Measurements from ENCODE around the gene OXLD1.
"Not testable (repeated sequence)": the region's sequence is repeated elsewhere in the genome, so short reads cannot be mapped to it uniquely, and the experiment has no call there.

The OXLD1 gene

DNA sequence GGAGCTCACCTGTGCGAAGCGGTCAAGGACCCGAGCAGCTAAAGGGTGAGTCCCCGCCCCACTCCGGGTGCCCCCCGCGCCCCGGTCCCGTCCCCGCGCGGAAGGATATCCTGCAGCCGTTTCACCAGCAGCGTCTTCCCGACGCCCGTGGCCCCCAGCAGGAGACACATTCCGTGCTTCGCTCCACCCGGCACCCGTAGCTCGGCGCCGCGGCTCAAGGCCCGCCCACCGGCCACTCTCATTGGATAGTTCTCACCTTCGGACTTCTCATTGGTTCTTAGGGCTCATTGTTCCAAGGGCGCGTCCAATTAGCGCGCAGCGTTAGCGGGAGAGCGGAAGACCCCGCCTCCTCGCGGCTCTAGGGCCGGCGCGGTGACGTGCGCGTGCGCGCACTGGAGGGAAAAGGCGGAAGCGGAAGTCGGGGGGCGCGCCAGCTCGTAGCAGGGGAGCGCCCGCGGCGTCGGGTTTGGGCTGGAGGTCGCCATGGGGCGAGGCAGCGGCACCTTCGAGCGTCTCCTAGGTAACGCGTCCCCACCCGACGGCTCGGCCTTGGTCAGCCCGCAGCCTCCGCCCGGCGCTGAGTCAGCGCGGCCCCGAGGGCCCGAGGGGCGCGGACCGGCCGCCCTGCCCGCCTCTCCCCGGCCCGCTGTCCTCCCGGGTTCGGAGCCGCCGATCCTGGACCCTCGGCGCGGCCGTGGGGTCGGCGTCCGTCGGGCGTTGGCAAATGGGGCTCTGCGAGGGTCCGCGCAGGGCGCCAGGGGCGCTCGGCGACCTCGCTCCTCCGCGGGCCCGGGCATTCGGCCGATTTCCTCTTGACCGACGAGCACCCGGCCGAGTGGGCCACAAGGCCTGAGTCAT is 17.4 kb upstream of the OXLD1 start, which contains the start of the genes ARL16 and HGS:
Gene ARL16, minus strand, starts transcription at position 214 of the 858 bp plus-strand sequence. Its CDS starts 44 bp downstream, at position 170.
Gene HGS, plus strand, starts transcription at position 428 of the 858 bp plus-strand sequence. Its CDS starts 56 bp downstream, at position 484.
- peak; percentile 95 for DNase-seq (ENCODE audit: extremely low read depth in 1 of 2, low read depth in 1 of 2)

DNA sequence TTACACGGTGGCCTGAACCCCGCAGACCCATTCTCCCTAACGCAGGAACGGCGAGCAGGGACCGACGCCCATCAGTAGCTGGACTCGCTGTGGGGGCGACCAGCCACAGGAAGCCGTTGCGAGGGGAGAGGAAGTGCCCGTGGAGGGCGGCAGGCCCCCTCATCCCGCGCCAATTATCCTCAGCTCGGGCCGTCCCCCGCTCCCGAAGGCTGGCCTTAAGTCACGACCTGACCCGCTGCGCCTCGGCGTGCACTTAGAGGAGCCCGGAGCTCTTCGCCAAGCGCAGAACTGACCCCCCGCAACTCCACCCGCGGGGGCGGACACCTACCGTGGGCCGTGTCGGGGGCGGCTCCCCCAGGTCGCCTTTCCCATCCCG is 16.8 kb upstream of the OXLD1 start:
- DNase-seq (ENCODE audit: extremely low read depth in 1 of 2, low read depth in 1 of 2) = no peak

DNA sequence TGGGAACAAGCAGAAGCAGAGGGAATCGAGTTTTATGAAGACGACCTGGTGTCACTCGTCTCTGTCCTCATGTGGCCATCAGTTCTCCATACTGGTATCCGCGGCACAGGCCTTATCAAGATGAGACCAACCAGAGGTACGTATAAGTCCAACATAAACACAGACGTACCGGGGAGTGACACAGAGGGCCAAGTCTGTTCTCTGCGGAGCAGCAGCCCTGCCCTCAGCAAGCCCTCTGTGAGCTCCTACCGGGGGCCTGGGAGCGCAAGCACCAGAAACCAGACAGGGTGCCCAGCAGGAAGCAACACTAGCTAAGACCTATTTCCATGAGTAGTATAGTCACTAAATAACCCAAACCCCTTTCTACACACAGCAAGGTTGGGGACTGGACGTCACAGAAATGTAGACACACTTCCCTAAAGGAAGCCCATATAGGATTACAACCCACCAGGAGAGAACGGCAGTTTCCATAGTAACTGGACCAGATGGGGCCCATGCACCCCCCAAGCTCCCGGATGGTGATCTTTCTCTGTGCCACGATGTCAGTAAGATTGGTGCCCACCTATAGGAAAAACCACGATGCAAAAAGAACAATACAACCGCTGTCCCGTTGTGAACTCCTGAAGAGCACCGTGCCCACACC is 16.3 kb upstream of the OXLD1 start:
- no peak for DNase-seq (ENCODE audit: extremely low read depth in 1 of 2, low read depth in 1 of 2)

DNA sequence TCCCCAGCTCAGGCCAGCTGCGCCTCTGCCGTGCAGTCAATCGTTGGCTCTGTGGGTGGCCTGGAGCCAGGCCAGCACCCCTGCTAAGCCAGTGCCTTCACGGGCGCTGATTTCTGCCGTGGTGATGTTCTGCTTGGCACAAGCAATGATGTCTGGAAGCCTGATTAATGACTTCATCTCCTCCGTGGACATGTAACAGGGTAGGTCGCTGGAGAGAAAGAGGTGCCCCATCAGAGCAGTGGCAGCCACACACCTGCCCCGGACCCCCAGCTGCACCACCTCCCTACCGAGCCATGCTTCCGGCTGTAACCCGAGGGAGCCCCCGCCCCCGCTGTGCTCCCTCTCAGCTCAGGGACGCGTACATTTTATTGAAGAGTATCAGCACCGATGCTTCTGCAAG is 15.3 kb upstream of the OXLD1 start:
- no peak for DNase-seq (ENCODE audit: extremely low read depth in 1 of 2, low read depth in 1 of 2)

DNA sequence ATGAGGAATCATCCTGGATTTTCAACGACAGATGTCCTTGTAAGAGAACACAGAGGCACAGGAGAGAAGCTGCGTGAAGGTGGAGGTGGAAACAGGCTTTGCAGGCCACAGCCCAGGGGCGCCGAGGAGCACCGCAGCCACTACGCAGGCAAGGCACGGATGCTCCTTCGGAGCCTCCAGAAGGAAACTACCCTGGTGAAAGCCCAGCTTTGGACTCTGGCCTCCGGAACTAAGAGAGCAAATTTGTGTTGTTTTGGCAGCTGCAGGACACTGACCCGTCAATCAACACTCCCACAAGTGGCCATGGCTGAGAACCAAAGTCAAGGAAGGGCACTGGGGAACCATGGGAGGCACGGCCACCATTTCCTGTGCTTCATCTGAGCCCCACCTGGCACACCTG is 13.7 kb upstream of the OXLD1 start:
- DNase-seq (ENCODE audit: extremely low read depth in 1 of 2, low read depth in 1 of 2) = no peak

DNA sequence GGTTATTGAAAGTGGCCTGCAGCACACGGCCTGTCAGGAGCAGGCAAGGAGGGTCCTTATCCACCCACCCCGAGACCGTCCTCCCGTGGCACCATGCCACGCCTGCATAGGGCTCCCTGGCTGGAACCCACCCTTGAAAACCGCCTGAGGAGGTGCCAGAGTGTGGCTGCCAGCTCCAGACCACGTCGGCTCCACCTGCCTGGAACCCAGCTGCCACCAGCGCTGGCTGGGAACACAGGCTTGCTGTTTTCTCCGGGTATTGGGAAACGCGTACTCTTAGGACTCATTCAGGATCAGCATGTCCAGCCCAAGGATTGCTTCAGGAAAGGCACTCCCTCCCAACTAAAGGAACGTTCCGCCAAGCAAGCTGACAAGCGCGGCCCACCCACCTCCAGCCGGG is 10.5 kb upstream of the OXLD1 start:
- no peak for DNase-seq (ENCODE audit: extremely low read depth in 1 of 2, low read depth in 1 of 2)

DNA sequence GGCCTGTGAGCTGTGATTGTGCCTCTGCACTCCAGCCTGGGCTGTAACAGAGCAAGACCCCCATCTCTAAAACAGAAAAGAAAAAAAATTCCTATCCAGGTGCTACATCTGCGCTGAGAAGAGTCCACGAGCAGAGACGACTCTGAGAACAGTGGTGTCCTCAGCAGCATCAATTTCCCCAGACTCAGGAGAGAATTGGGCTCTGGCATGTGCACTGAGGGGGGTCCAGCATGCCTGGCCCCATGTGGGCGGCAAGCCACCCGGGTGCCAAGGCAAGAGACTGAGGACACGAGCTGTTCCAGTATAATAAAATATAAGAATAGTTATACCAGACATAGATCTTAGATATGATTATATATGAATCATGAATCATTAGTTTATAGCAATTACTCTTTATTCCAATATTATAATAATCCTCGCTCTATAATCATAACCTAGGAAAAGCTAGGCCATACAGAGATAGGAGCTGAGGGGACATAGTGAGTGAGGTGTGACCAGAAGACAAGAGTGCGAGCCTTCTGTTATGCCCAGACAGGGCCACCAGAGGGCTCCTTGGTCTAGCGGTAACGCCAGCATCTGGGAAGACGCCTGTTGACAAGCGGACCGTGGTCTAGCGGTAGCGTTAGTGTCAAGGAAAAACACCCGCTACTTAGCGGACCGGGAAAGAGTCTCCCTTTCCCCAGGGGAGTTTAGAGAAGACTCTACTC is 9.3 kb upstream of the OXLD1 start:
- DNase-seq (ENCODE audit: extremely low read depth in 1 of 2, low read depth in 1 of 2) = not testable (repeated sequence)

DNA sequence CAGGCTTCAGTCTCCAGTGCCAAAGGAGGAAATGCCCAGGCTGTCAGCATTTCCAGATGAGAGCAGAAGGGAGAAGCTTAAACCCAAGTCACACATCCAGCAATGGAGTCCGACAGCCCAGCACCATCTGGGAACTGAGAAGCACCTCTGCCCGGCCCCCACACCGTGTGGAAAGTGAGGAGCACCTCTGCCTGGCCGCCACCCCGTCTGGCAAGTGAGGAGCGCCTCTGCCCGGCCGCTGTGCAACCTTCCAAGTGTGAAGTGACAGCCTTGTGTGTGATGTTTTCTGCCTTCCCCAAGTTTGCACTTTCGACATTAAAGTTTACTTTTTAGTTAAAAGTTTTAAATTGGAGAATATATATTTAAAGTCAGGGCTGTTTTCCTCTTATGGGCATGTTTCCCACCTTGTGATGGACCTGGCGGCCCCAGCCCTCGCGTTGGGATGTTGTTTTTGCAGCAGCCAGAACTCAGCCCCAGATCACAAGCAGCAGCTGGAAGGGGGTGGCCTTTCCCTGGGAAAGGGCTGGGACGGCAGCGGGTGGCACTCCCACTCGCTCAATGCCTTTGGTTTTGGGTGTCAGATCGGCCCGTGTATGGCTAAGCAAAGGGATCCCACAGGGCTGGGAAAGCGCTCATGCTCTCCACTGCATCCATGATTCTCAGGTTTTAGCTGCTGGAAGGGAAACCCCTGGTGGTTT is 7.3 kb upstream of the OXLD1 start:
- DNase-seq (ENCODE audit: extremely low read depth in 1 of 2, low read depth in 1 of 2) = no peak

DNA sequence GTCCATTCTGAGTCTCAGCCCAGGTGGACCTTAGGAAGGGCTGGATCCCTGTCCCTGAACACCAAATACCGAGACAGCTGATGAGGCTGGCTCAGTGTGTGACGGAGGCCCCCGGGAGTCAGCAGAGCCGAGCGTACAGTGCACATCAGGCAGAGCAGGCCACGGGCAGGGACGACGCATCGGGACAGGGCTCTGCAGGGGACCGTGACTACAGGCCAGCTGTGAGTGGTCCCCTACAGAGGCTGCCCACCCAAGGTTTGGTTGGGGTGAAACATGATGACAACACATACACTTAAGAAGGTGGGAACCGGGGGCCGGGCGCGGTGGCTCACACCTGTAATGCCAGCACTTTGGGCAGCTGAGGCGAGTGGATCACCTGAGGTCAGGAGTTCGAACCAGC is 6.5 kb upstream of the OXLD1 start:
- DNase-seq (ENCODE audit: extremely low read depth in 1 of 2, low read depth in 1 of 2) = no peak

DNA sequence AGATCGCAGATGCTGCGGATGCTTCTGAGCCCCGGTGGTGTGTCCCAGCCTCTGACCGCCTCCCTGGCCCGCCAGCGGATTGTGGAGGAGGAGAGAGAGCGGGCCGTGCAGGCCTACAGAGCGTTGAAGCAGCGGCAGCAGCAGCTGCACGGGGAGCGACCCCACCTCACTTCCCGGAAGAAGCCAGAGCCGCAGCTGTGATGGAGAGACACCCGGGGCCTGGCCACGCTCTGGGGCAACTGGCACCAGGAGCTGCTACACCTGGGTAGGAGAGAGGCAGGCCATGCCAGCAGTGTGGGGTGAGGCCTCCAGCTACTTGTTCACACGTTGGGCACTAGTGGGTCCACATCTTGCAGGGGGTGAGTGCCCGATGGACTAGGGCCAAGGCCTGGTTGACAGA is 6.1 kb upstream of the OXLD1 start:
- no peak for DNase-seq (ENCODE audit: extremely low read depth in 1 of 2, low read depth in 1 of 2)

DNA sequence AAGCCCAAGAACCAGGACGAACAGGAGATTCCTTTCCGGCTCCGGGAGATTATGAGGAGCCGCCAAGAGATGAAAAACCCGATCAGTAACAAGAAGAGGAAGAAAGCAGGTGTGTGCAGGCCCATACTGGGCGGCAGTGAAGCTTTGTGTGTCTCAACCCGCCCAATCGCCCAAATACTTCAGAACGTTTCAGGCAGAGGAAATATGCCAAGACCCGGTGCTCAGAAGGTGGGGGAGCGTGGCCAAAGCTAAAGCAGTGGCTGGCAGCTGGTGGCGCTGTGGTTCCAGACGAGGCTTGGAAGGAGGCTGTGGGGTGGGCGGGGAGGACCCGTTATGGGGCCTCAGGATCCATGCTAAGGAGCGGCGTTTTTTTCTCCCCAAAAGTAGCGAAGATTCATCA is 1.3 kb upstream of the OXLD1 start:
- no peak for DNase-seq (ENCODE audit: extremely low read depth in 1 of 2, low read depth in 1 of 2)

DNA sequence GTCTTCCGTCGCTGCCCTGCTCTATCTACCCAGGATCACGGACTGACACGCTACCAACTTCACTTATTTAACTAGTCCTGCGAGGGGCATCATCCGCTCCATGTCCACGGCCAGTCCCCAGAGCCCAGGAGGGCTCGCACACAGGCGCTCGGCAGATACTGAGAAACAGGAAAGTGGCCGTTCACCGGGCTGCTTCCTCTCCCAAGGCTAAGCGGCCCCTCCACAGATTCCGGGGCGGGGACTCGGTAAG is 388 bp downstream of the OXLD1 start:
- DNase-seq (ENCODE audit: extremely low read depth in 1 of 2, low read depth in 1 of 2) = no peak

DNA sequence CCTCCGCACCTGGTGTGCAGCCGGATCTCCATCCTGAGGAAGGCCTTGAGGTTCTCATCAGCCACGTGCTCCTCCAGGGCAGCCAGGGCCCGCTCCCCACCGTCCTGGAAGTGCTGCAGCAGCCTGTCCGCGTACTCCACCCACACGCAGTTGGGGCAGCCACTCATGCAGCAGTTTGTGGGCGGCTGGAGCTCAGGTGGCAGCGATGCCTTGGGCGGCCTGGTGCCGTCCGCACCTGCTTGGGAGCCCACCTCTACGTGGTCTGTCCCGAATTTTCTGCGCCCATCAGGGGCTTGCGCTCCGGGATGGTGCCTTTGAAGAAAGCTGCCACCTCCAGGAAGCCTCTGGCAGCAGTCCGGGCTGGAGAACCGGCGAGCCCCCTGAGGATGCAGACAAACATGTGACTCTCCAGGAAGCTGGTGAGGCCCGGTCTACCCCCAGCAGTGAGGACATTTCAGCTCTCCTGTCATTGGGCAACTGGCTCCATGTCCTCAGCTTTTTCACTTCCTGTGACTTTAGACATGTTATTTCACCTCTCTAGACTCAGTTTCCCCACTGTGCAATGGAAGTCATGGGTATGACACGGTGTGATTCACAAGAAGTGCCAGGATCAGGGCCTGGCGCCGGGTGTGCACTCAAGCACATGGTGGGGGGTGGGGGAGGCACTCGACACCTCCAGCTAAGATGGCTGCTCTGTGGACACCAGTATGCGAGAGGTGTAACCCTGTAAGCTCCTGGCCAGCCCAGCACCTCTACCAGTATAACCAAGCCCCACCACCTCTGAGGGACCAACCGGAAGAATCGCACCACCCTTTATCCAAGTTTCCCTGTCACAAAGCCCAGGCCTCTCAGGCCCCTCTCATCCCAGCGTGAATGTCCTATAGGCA is 957 bp downstream of the OXLD1 start:
- peak in 1 of 2 donors; percentile 52 for DNase-seq (ENCODE audit: extremely low read depth in 1 of 2, low read depth in 1 of 2)

DNA sequence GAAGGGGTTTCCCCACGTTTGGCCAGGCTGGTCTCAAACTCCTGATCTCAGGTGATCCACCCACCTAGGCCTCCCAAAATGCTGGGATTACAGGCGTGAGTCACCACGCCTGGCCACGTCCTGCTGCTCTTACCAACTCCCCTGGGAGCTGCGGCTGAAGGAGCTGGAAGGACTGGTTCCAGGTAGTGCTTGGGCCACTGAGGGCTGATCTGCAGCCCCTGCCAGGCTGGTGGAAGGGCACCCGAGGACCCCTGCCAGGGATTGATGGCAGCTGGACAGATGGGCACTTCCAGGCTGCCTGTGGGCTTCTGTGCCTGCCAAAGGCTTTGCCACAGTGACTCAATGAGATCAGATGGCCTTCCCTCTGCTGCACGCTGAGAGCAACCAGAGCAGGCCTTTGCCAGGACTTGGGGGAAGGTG is 2.3 kb downstream of the OXLD1 start:
- no peak for DNase-seq (ENCODE audit: extremely low read depth in 1 of 2, low read depth in 1 of 2)

DNA sequence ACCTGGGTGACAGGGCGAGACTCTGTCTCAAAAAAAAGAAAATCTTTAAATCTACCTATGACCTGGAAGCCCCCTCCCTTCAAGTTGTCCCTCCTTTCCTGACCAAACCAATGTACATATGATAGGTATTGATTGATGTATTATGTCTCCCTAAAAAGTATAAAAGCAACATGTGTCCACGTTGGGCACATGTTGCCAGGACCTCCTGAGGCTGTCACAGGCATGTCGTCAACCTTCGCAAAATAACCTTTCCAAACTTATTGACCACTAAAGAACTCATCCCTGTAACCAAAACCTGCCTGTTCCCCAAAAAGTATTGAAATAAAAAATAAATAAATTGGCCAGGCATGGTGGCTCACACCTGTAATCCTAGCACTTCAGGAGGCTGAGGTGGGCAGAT is 4.4 kb downstream of the OXLD1 start:
- DNase-seq (ENCODE audit: extremely low read depth in 1 of 2, low read depth in 1 of 2) = no peak

DNA sequence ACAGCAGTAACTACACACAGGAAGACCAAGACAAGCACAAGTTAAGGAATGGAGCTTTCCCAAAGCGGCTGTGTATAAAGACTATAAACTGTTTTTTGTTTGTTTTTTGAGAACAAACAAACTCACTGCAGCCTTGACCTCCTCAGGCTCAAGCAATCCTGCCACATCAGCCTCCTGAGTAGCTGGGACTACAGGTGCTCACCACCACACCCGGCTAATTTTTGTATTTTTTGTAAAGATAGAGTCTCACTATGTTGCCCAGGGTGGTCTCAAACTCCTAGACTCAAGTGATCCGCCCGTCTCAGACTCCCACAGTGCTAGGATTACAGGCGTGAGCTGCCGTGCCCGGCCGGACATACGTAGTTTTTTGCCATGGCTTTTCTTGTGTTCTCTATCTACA is 6.0 kb downstream of the OXLD1 start:
- no peak for DNase-seq (ENCODE audit: extremely low read depth in 1 of 2, low read depth in 1 of 2)

DNA sequence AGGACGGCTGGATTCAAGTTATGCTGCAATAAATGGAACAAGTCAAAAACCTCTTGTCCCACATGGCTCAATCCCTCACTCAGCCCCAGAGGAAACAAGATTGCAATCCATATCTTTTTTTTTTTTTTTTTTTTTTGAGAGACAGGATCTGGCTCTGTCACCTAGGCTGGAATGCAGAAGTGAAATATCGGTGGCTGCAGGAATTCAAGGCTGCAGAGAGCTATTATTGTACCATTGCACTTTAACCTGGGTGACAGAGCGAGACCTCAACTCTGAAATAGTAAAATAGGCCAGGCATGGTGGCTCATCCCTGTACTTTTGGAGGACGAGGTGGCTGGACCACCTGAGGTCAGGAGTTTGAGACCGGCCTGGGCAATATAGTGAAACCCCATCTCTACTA is 7.4 kb downstream of the OXLD1 start:
- DNase-seq (ENCODE audit: extremely low read depth in 1 of 2, low read depth in 1 of 2) = no peak

DNA sequence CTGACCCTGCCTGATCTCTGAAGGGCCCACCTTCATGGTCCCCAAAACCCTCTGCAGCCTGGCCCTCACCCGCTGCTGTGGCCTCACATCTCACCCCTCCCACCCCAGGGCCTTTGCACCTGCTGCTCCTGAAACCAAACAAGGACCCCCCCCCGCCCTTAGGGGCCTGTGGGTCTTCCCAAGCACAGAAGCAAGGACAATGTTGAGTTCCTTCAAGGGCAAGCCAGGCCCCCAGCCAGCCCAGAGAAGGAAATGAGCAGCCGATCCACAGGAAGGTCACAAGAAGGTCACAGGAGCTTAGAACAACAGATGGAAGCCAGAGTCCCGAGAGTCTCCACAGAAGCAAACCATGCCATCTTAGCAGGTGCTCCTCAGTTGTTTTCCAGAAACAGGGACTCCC is 9.6 kb downstream of the OXLD1 start:
- no peak for DNase-seq (ENCODE audit: extremely low read depth in 1 of 2, low read depth in 1 of 2)

DNA sequence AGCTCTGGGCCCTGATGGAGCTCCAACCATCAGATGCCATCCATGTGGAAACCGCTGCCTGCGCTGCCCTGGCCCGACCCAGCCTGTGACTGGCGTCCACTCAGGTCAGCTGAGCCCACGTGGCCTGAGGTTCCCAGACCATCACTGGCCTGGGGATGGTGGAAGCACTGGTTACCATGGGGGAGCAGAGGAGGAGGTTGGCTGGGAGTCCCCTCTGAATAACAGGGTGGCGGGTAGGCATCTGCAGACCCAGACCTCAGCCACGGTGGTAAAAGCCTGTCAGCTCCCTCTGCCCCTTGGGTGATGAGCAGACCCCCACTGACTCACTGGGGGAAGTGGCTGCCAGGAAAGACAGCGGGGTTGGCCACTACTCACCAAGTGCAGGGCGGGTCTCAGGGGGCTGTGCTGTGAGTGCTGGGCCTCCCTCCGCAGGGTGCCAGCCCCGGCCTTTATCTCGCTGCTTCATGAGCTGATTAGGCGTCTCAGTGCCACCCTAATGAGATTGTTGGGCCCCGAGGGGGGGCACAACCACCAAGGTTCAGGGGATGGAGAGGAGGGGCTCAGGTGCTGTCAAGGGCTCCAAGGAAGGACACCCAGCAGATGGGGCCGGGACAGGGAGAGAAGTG is 10.2 kb downstream of the OXLD1 start, which contains the start of gene PDE6G:
Gene PDE6G, minus strand, starts transcription at position 425 of the 626 bp plus-strand sequence. CDS start 3,237 bp downstream, outside the sequence.
- no peak for DNase-seq (ENCODE audit: extremely low read depth in 1 of 2, low read depth in 1 of 2)
